HUES64 (cell line): ENCODE measurements around the gene POMT2.

ENCODE experiments used
- H3K27ac ChIP-seq: 2 replicates; pipeline ENCODE4 v1.7.0; 2013; ENCODE audit warnings: low read depth, low read length, inconsistent platforms
- H3K27me3 ChIP-seq: 2 replicates; pipeline ENCODE4 v1.6.1; 2013; ENCODE audit warnings: mild to moderate bottlenecking, low read length; ENCODE audit not compliant: insufficient read depth
- H3K36me3 ChIP-seq: 2 replicates; pipeline ENCODE4 v1.6.1; 2013; ENCODE audit warnings: mild to moderate bottlenecking, low read length; ENCODE audit not compliant: insufficient read depth
- H3K4me1 ChIP-seq: 2 replicates; pipeline ENCODE4 v1.6.1; 2013; ENCODE audit warnings: mild to moderate bottlenecking, low read length, moderate library complexity; ENCODE audit not compliant: insufficient read depth
- H3K4me3 ChIP-seq: 2 replicates; pipeline ENCODE4 v1.5.1; 2013; ENCODE audit warnings: mild to moderate bottlenecking, low read length, moderate library complexity
- H3K9ac ChIP-seq: 2 replicates; pipeline ENCODE4 v1.6.1; 2013; ENCODE audit warnings: mild to moderate bottlenecking, low read depth, low read length
- H3K9me3 ChIP-seq: 2 replicates; pipeline ENCODE4 v1.6.1; 2013; ENCODE audit warnings: low read depth, low read length; ENCODE audit not compliant: insufficient read depth
- whole genome bisulfite sequencing: fragments of 150-250, 120-280 bp; methylation state at CpG from one replicate; pipeline ENCODE4 v1.1.7; 2013; ENCODE audit warnings: missing lambda C conversion rate; 5-methylcytosine and 5-hydroxymethylcytosine counted together

The POMT2 gene

GRCh38 chr14:77256694-77257093 is 64.0 kb downstream of the POMT2 start:
- WGBS = 92% methylated on average over 8 of the region's 8 CpGs
- no peak overlapping the region for H3K4me3 ChIP-seq
- no peaks in the 10 kb centered on the region for H3K27me3 ChIP-seq
- H3K9me3 ChIP-seq = no peaks in the 10 kb centered on the region
- no peaks in the 10 kb centered on the region for H3K4me1 ChIP-seq
- no peak overlapping the region for H3K27ac ChIP-seq
- no peaks in the 10 kb centered on the region for H3K36me3 ChIP-seq
- no peak overlapping the region for H3K9ac ChIP-seq

GRCh38 chr14:77253333-77254190 is 67.1 kb downstream of the POMT2 start:
- H3K4me3 ChIP-seq = no peak overlapping the region
- H3K4me1 ChIP-seq = no peaks in the 10 kb centered on the region
- H3K9me3 ChIP-seq = no peaks in the 10 kb centered on the region
- WGBS = 86% methylated on average over 20 of the region's 20 CpGs
- H3K27ac ChIP-seq = no peak overlapping the region
- H3K27me3 ChIP-seq = no peaks in the 10 kb centered on the region
- no peaks in the 10 kb centered on the region for H3K36me3 ChIP-seq
- H3K9ac ChIP-seq = no peak overlapping the region

- WGBS = 93% methylated on average over 11 of the region's 11 CpGs
- H3K27me3 ChIP-seq = no peaks in the 10 kb centered on the region
- H3K27ac ChIP-seq = no peak overlapping the region
Observed at GRCh38 chr14:77251870-77252269, 68.8 kb downstream of the POMT2 start.

GRCh38 chr14:77250927-77251326 is 69.8 kb downstream of the POMT2 start:
- Histone ChIP-seq H3K9me3 (no peaks in the 10 kb centered on the region), H3K4me1 (no peaks in the 10 kb centered on the region), H3K9ac (no peak overlapping the region), H3K27me3 (no peaks in the 10 kb centered on the region), H3K36me3 (no peaks in the 10 kb centered on the region), H3K27ac (no peak overlapping the region), H3K4me3 (no peak overlapping the region)
- 89% methylated on average over 6 of the region's 6 CpGs for WGBS

More at GRCh38 chr14:77251870-77252269, 68.8 kb downstream of the POMT2 start:
- H3K4me3 ChIP-seq = no peak overlapping the region
- H3K36me3 ChIP-seq = no peaks in the 10 kb centered on the region
- H3K9me3 ChIP-seq = no peaks in the 10 kb centered on the region
- H3K9ac ChIP-seq = no peak overlapping the region
- no peaks in the 10 kb centered on the region for H3K4me1 ChIP-seq

- no peak overlapping the region for H3K9ac ChIP-seq
- no peak overlapping the region for H3K4me3 ChIP-seq
- no peaks in the 10 kb centered on the region for H3K36me3 ChIP-seq
- H3K27me3 ChIP-seq = no peaks in the 10 kb centered on the region
- WGBS = 95% methylated on average over 7 of the region's 7 CpGs
- H3K4me1 ChIP-seq = no peaks in the 10 kb centered on the region
- no peaks in the 10 kb centered on the region for H3K9me3 ChIP-seq
- H3K27ac ChIP-seq = no peak overlapping the region
Observed at GRCh38 chr14:77249286-77249685, 71.4 kb downstream of the POMT2 start.

- Histone ChIP-seq H3K36me3 (no peaks in the 10 kb centered on the region), H3K9ac (no peak overlapping the region), H3K9me3 (no peaks in the 10 kb centered on the region), H3K27ac (no peak overlapping the region), H3K4me1 (no peaks in the 10 kb centered on the region), H3K4me3 (no peak overlapping the region), H3K27me3 (no peaks in the 10 kb centered on the region)
- 91% methylated on average over 7 of the region's 7 CpGs for WGBS
Observed at GRCh38 chr14:77248666-77249065, 72.0 kb downstream of the POMT2 start.

GRCh38 chr14:77246784-77247183 is 73.9 kb downstream of the POMT2 start:
- Histone ChIP-seq H3K27me3 (no peaks in the 10 kb centered on the region), H3K36me3 (no peaks in the 10 kb centered on the region), H3K4me1 (no peaks in the 10 kb centered on the region), H3K27ac (no peak overlapping the region), H3K9ac (no peak overlapping the region), H3K9me3 (no peaks in the 10 kb centered on the region), H3K4me3 (no peak overlapping the region)
- 100% methylated on average over 1 of the region's 1 CpG for WGBS

- Histone ChIP-seq H3K9ac (no peak overlapping the region), H3K27me3 (no peaks in the 10 kb centered on the region), H3K9me3 (no peaks in the 10 kb centered on the region), H3K27ac (no peak overlapping the region), H3K4me1 (no peaks in the 10 kb centered on the region), H3K36me3 (no peaks in the 10 kb centered on the region), H3K4me3 (no peak overlapping the region)
- WGBS = 92% methylated on average over 4 of the region's 4 CpGs
Observed at GRCh38 chr14:77245820-77246219, 74.9 kb downstream of the POMT2 start.

- Histone ChIP-seq H3K27me3 (no peaks in the 10 kb centered on the region), H3K36me3 (no peaks in the 10 kb centered on the region), H3K9me3 (no peaks in the 10 kb centered on the region), H3K9ac (no peak overlapping the region), H3K27ac (no peak overlapping the region), H3K4me1 (no peaks in the 10 kb centered on the region), H3K4me3 (no peak overlapping the region)
- WGBS = 92% methylated on average over 4 of the region's 4 CpGs
Observed at GRCh38 chr14:77243853-77244252, 76.8 kb downstream of the POMT2 start.

GRCh38 chr14:77242752-77243151 is 77.9 kb downstream of the POMT2 start:
- Histone ChIP-seq H3K4me1 (no peaks in the 10 kb centered on the region), H3K36me3 (no peaks in the 10 kb centered on the region), H3K27me3 (no peaks in the 10 kb centered on the region), H3K9me3 (no peaks in the 10 kb centered on the region), H3K27ac (no peak overlapping the region), H3K4me3 (no peak overlapping the region), H3K9ac (no peak overlapping the region)
- WGBS = 91% methylated on average over 12 of the region's 12 CpGs

- H3K27ac ChIP-seq = no peak overlapping the region
- no peak overlapping the region for H3K9ac ChIP-seq
- 68% methylated on average over 2 of the region's 2 CpGs for WGBS
- no peaks in the 10 kb centered on the region for H3K36me3 ChIP-seq
- no peaks in the 10 kb centered on the region for H3K4me1 ChIP-seq
- no peaks in the 10 kb centered on the region for H3K27me3 ChIP-seq
- no peak overlapping the region for H3K4me3 ChIP-seq
- no peaks in the 10 kb centered on the region for H3K9me3 ChIP-seq
Observed at GRCh38 chr14:77241955-77242354, 78.7 kb downstream of the POMT2 start.
